CD14-positive monocyte (primary cell): ENCODE results near the gene RASSF5. TPM values are rescaled to one million over a fixed set of nuclear protein-coding genes. Genes with fewer than 3 reads are reported as not detected.

Experiments used
- DNase-seq, 3 donors: peaks; one replicate each; pipeline ENCODE4 v3.0.0-alpha.2; 2011 to 2022
- H2AFZ ChIP-seq: 2 replicates; pipeline ENCODE4 v1.6.0; 2012; ENCODE audit warnings: mild to moderate bottlenecking, low read depth, low read length, inconsistent platforms; ENCODE audit not compliant: insufficient read depth, poor library complexity, severe bottlenecking
- H3K27ac ChIP-seq, 2 donors: 1 replicate in 1 of 2; 2 replicates in 1 of 2; pipeline ENCODE4 v1.5.1; 2012 to 2013; ENCODE audit warnings: low read length in 2 of 2, control low read depth in 1 of 2, inconsistent platforms in 1 of 2, low read depth in 1 of 2, mild to moderate bottlenecking in 1 of 2
- H3K27me3 ChIP-seq, 2 donors: one replicate each; pipeline versions ENCODE4 v1.6.0 to v1.6.1; 2011 to 2013; ENCODE audit warnings: low read length in 2 of 2; ENCODE audit not compliant: control insufficient read depth in 2 of 2, insufficient read depth in 2 of 2
- H3K36me3 ChIP-seq, 2 donors: replicated peaks in 1 of 2; 1 replicate in 1 of 2; 2 replicates in 1 of 2; pipeline versions ENCODE4 v1.5.1 to v1.6.1; 2012 to 2013; ENCODE audit warnings: low read length in 2 of 2, control low read depth in 1 of 2, inconsistent platforms in 1 of 2, mild to moderate bottlenecking in 1 of 2; ENCODE audit not compliant: insufficient read depth in 2 of 2, control insufficient read depth in 1 of 2
- H3K4me1 ChIP-seq, 2 donors: 1 replicate in 1 of 2; 2 replicates in 1 of 2; pipeline versions ENCODE4 v1.5.1 to v1.6.1; 2012 to 2013; ENCODE audit warnings: low read length in 2 of 2, control low read depth in 1 of 2, inconsistent platforms in 1 of 2, mild to moderate bottlenecking in 1 of 2, moderate library complexity in 1 of 2; ENCODE audit not compliant: insufficient read depth in 2 of 2, control insufficient read depth in 1 of 2
- H3K4me2 ChIP-seq: replicated peaks from 2 replicates; pipeline ENCODE3; 2012; ENCODE audit warnings: low read length, moderate library complexity, mild to moderate bottlenecking; ENCODE audit not compliant: poor library complexity, severe bottlenecking; ENCODE audit errors: extremely low read depth
- H3K4me3 ChIP-seq, 3 experiments: fragments of 200-600 bp in 1 of 3; sonication (generic) in 1 of 3; replicated peaks in 1 of 3; 1 replicate in 2 of 3; 2 replicates in 1 of 3; pipeline ENCODE4 v1.5.1; 2011 to 2013; ENCODE audit warnings: low read length in 3 of 3, mild to moderate bottlenecking in 3 of 3, control low read depth in 2 of 3, low read depth in 2 of 3, inconsistent platforms in 1 of 3, moderate library complexity in 1 of 3
- H3K79me2 ChIP-seq: 2 replicates; pipeline ENCODE4 v1.6.0; 2012; ENCODE audit warnings: mild to moderate bottlenecking, control low read depth, inconsistent platforms, low read length, moderate library complexity; ENCODE audit not compliant: insufficient read depth
- H3K9ac ChIP-seq: 2 replicates; pipeline ENCODE4 v1.6.0; 2017; ENCODE audit warnings: low read length, mild to moderate bottlenecking; ENCODE audit not compliant: insufficient read depth, poor library complexity, severe bottlenecking
- H3K9me3 ChIP-seq, 2 donors: replicated peaks in 1 of 2; 1 replicate in 1 of 2; 2 replicates in 1 of 2; pipeline versions ENCODE4 v1.5.1 to v1.6.1; 2012 to 2013; ENCODE audit warnings: low read length in 2 of 2, control low read depth in 1 of 2; ENCODE audit not compliant: control insufficient read depth in 1 of 2, insufficient read depth in 1 of 2
- H4K20me1 ChIP-seq: 2 replicates; pipeline ENCODE4 v1.6.0; 2012; ENCODE audit warnings: mild to moderate bottlenecking, low read length, control low read depth, moderate library complexity; ENCODE audit not compliant: insufficient read depth
- H3K27ac Mint-ChIP-seq, 7 donors: one replicate each; pipeline ENCODE4 v1.8.0; 2020; ENCODE audit warnings: mild to moderate bottlenecking in 7 of 7, mixed read lengths in 7 of 7, moderate library complexity in 6 of 7, inconsistent platforms in 2 of 7
- H3K27me3 Mint-ChIP-seq, 3 donors: one replicate each; pipeline ENCODE4 v1.8.0; 2021 to 2022; ENCODE audit warnings: low read depth in 3 of 3, mild to moderate bottlenecking in 3 of 3, mixed read lengths in 3 of 3, moderate library complexity in 3 of 3, inconsistent platforms in 1 of 3
- H3K36me3 Mint-ChIP-seq, 2 donors: one replicate each; pipeline ENCODE4 v1.8.0; 2020; ENCODE audit warnings: mixed read lengths in 2 of 2, inconsistent platforms in 1 of 2, mild to moderate bottlenecking in 1 of 2
- H3K4me1 Mint-ChIP-seq: one replicate; pipeline ENCODE4 v1.8.0; 2020; ENCODE audit warnings: mild to moderate bottlenecking, mixed read lengths
- H3K4me3 Mint-ChIP-seq, 2 donors: one replicate each; pipeline ENCODE4 v1.8.0; 2020; ENCODE audit warnings: mild to moderate bottlenecking in 2 of 2, mixed read lengths in 2 of 2, moderate library complexity in 1 of 2
- H3K9me3 Mint-ChIP-seq, 7 donors: one replicate each; pipeline ENCODE4 v1.8.0; 2020 to 2022; ENCODE audit warnings: mixed read lengths in 7 of 7, mild to moderate bottlenecking in 6 of 7, moderate library complexity in 6 of 7, inconsistent platforms in 2 of 7
- CTCF ChIP-seq: fragments of 200-600 bp; IDR thresholded peaks from one replicate; pipeline ENCODE4 v1.8.0; 2022; ENCODE audit warnings: antibody characterized with exemption, mild to moderate bottlenecking
- WGBS: methylation state at CpG from one replicate; pipeline ENCODE4 v1.1.5; 2013; ENCODE audit warnings: missing lambda C conversion rate; ENCODE audit not compliant: insufficient coverage; 5-methylcytosine and 5-hydroxymethylcytosine counted together
- intact Hi-C, 2 donors: fragments of 100-400 bp; cut with micrococcal nuclease; formaldehyde crosslinking; loops; one replicate each; pipeline versions ENCODE4 v1.15.0 to v1.15.1; 2023
- polyA plus RNA-seq, 3 donors: library from polyadenylated mRNA; depleted of rRNA in 1 of 3; unstranded in 2 of 3; stranded (reverse) in 1 of 3; fragments of 300-500 nt in 2 of 3; fragments of >200 nt in 1 of 3; fragmentation: Illumina TruSeq in 2 of 3; gene quantifications; 1 replicate in 2 of 3; 2 replicates in 1 of 3; pipeline ENCODE4 v1.2.3, GENCODE V29; 2012 to 2021

The RASSF5 gene
- polyA plus RNA-seq, 3 donors: 81.6 to 129 (median 127) TPM

GRCh38 chr1:206497363-206497762, 10.0 kb upstream of the RASSF5 start:
- Mint-ChIP-seq H3K27ac (peak overlapping the region in 1 of 7 donors; percentile 57), H3K9me3 (no peaks in the 10 kb centered on the region), H3K4me3 (no peak overlapping the region), H3K27me3 (peaks cover 0 to 4% (median 3%) of the 10 kb centered on the region in 3 donors), H3K36me3 (peaks cover 60 to 82% of the 10 kb centered on the region in 2 donors), H3K4me1 (peaks cover 34% of the 10 kb centered on the region)
- no peak overlapping the region for H2AFZ ChIP-seq
- no peaks in the 10 kb centered on the region for H3K27me3 ChIP-seq
- no peak overlapping the region for H3K4me2 ChIP-seq
- H4K20me1 ChIP-seq: peaks cover 45% of the 10 kb centered on the region
- no peak overlapping the region for H3K27ac ChIP-seq
- no peak overlapping the region for H3K9ac ChIP-seq
- H3K79me2 ChIP-seq: no peaks in the 10 kb centered on the region
- intact Hi-C loops: loop anchor here in 1 of 2 donors (5.0 kb wide), 1 partner anchor 40 kb away; no protein-coding TSS in a partner anchor
- no peak overlapping the region for H3K4me3 ChIP-seq
- DNase-seq: no peak
- WGBS: 100% methylated on average over 1 of the region's 4 CpGs
- H3K36me3 ChIP-seq: peaks cover 47 to 75% of the 10 kb centered on the region in 2 donors
- no peak for TF ChIP-seq CTCF
- H3K9me3 ChIP-seq: no peaks in the 10 kb centered on the region
- peaks cover 20 to 23% of the 10 kb centered on the region in 2 donors for H3K4me1 ChIP-seq

DNA sequence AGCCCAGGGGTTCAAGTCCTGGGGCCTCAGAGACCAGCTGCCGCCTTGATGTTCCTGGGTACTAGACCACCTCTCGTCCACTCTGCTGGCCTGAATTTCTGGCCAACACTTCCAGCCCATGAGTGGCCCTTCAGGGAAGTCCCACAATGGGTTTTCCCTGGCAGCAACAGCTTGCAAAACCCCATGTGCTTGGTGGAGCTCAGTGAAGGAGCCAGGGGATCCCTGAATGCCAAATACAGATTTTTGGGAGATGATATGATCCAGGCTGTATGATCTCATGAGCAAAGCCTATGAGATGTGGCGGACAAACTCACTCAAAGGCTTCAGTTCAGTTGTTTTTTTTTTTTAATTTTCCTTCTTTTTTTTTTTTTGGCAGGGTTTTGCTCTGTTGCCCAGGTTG, 9.6 kb upstream of the RASSF5 start:
- Mint-ChIP-seq H3K4me1 (peaks cover 38% of the 10 kb centered on the region), H3K27me3 (peaks cover 0 to 4% (median 3%) of the 10 kb centered on the region in 3 donors), H3K27ac (no peak overlapping the region), H3K36me3 (peaks cover 56 to 78% of the 10 kb centered on the region in 2 donors), H3K4me3 (no peak overlapping the region), H3K9me3 (no peaks in the 10 kb centered on the region)
- Histone ChIP-seq H3K4me3 (no peak overlapping the region), H3K4me1 (peaks cover 20 to 27% of the 10 kb centered on the region in 2 donors), H3K36me3 (peaks cover 43 to 71% of the 10 kb centered on the region in 2 donors), H3K79me2 (no peaks in the 10 kb centered on the region), H3K27ac (no peak overlapping the region), H3K9ac (no peak overlapping the region), H2AFZ (no peak overlapping the region), H4K20me1 (peaks cover 42% of the 10 kb centered on the region), H3K27me3 (no peaks in the 10 kb centered on the region), H3K4me2 (no peak overlapping the region), H3K9me3 (no peaks in the 10 kb centered on the region)
- peak in 1 of 3 donors; percentile 35 for DNase-seq
- intact Hi-C loops: loop anchor here in 1 of 2 donors (5.0 kb wide), 1 partner anchor 40 kb away; no protein-coding TSS in a partner anchor
- 100% methylated on average over 2 of the region's 3 CpGs for WGBS
- no peak for TF ChIP-seq CTCF
